ENCODE data around the gene RALGAPA1.

Gene RALGAPA1

DNA sequence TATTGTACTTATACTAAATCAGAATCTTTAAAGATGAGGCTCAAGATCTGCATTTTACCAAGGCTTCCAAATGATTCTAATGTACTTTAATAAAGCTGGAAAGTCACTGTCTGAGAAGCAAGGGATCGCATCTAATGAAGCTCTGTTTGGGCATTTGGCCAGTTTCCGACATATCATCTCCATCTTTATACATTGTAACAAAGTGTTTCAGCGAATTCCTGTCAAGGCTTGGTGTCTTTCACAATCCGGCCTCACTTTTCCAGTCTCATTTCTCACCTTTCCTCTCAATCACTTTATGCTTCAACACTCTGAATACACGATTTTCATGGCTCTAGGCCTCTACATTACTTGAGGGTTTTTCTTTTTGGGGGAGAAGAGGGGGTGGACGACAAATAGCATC is 302.6 kb downstream of the RALGAPA1 start:
- no peak for TF ChIP-seq ZFX (IDR thresholded peaks at IDR 0.05)
- TF ChIP-seq, protein P1, sequence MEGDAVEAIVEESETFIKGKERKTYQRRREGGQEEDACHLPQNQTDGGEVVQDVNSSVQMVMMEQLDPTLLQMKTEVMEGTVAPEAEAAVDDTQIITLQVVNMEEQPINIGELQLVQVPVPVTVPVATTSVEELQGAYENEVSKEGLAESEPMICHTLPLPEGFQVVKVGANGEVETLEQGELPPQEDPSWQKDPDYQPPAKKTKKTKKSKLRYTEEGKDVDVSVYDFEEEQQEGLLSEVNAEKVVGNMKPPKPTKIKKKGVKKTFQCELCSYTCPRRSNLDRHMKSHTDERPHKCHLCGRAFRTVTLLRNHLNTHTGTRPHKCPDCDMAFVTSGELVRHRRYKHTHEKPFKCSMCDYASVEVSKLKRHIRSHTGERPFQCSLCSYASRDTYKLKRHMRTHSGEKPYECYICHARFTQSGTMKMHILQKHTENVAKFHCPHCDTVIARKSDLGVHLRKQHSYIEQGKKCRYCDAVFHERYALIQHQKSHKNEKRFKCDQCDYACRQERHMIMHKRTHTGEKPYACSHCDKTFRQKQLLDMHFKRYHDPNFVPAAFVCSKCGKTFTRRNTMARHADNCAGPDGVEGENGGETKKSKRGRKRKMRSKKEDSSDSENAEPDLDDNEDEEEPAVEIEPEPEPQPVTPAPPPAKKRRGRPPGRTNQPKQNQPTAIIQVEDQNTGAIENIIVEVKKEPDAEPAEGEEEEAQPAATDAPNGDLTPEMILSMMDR (conservative IDR thresholded peaks at IDR 0.05) = no peak
- no peak overlapping the region for H3K27ac ChIP-seq

DNA sequence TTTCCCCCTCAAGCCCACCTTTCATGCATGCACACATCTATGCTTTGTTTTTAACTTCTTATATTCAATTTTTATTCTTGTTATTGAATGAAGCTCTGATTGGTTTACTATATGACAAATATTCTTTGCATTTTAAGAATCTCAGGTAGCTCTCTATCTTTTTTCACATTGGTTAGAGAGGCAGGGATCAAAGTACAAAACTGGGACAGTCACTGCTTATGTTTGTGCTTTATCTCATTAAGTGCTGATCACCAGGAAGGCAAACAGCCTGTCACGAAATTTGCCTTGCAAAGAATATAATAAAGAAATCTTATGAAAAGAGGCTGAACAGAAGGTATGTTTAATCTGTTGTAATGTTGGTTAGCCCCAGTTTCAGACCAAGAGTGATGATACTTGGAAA is 304.8 kb downstream of the RALGAPA1 start:
- no peak overlapping the region for H3K27ac ChIP-seq
- TF ChIP-seq, protein P1 (conservative IDR thresholded peaks at IDR 0.05) = no peak
- no peak for TF ChIP-seq ZFX (IDR thresholded peaks at IDR 0.05)

DNA sequence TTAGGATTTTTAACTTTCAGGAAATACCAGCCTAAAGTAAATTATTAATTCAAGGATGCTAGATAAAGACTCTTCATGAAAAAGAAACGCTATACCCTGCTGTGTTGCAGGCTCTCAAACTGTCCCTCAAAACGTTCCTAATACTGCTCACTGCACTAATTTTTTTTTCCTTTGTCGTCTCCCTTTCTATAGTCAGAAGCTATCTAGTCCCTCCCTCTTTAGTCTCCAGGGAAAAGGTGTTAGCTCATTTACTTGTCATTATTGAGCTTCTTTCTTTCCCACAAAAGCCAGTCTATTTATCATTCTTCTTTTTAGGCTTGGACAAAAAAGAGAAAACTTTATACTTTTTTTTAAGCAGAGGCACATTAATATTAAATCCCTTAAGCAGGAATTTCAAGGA is 305.4 kb downstream of the RALGAPA1 start:
- no peak overlapping the region for H3K27ac ChIP-seq
- TF ChIP-seq, protein P1 (conservative IDR thresholded peaks at IDR 0.05) = no peak
- no peak for TF ChIP-seq ZFX (IDR thresholded peaks at IDR 0.05)

DNA sequence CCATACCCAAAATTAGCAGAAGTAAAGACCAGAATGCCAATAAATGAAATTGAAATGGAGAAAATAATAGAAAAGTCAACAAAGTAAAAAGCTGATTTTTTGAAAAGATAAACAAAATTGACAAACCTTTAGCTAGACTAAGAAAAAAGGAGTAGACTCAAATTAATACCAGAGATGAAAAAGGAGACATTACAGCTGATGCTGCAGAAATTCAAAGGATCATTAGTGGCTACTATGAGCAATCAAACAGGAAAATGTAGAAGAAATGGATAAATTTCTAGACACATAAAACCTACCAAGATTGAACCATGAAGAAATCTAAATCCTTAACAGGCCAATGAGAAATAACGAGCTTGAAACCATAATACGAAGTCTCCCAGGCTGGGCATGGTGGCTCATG is 309.9 kb downstream of the RALGAPA1 start:
- H3K27ac ChIP-seq = no peak overlapping the region
- TF ChIP-seq ZFX (IDR thresholded peaks at IDR 0.05) = no peak
- TF ChIP-seq, protein P1 (conservative IDR thresholded peaks at IDR 0.05) = no peak

DNA sequence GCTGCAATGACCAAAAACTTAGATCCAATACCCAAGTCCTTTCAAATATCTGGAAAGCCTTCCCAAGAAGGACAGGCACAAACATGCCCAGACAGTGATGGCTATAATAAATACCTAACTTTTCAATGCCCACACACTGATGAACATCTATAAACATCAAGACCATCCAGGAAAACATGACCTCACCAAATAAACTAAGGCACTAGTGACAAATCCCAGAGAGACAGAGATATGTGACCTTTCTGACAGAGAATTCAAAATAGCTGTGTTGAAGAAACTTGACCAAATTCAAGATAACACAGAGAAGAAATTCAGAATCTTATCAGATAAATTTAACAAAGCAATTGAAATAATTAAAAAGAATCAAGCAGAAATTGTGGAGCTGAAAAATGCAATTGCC is 313.8 kb downstream of the RALGAPA1 start:
- no peak overlapping the region for H3K27ac ChIP-seq
- no peak for TF ChIP-seq ZFX (IDR thresholded peaks at IDR 0.05)
- TF ChIP-seq, protein P1 (conservative IDR thresholded peaks at IDR 0.05) = no peak

DNA sequence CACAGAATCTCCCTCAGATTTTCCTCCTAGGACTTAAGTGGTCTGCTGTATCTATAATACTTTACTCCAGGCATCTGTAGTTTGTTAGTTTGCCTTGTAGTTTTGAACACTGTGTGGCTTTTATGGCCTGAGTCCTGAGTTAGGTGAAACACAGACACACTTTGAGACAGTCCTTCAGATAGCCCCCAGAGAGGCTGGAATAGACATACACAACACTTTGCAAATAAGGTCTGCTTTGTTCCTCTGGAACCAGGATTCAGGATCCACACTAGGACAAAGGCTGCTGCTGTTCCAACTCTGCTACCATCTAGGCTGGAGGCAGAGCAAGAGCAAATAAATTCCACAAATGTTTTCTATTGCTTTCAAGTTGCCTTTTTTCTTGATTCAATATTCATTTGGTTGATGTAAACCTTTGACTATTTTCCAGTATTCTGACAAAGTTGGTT is 316.5 kb downstream of the RALGAPA1 start:
- TF ChIP-seq, protein P1 (conservative IDR thresholded peaks at IDR 0.05) = no peak
- no peak for TF ChIP-seq ZFX (IDR thresholded peaks at IDR 0.05)

More for the DNA sequence above, 316.5 kb downstream of the RALGAPA1 start:
- H3K27ac ChIP-seq = no peak overlapping the region

Measured in C4-2B (cell line).